Testis (tissue), 2 donors: ENCODE measurements around the gene CNFN.

ENCODE experiments used
- POLR2A ChIP-seq: fragments of 450-650 bp; IDR thresholded peaks from one replicate; pipeline ENCODE4 v1.6.1; 2017; ENCODE audit warnings: antibody characterized with exemption, mild to moderate bottlenecking, moderate library complexity
- TF ChIP-seq, protein P1 (sequence below), 3 experiments: fragments of 450-650 bp in 2 of 3; fragments of 200-600 bp in 1 of 3; sonication (generic) in 1 of 3; IDR thresholded peaks; one replicate each; pipeline ENCODE4 v1.5.1; 2016 to 2019; ENCODE audit warnings: antibody characterized with exemption in 3 of 3, mild to moderate bottlenecking in 2 of 3, moderate library complexity in 1 of 3

DNA sequence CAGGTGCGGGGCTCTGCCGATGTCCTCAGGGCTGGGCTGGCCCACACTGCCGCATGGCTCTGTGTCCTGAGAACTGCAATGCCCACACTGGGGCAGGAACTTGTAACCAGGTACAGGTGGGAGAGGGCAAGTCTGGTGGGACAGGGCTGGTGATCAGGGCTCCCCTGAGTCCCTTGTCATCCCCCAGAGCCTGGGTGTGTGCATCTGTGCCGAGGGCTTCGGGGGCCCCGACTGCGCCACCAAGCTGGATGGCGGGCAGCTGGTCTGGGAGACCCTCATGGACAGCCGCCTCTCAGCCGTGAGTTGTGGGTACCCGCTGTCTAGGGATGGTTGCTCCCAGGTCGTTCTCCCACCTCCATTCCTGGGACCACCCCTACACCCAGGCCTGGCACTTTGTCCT, 34.2 kb downstream of the CNFN start:
- TF ChIP-seq, protein P1, sequence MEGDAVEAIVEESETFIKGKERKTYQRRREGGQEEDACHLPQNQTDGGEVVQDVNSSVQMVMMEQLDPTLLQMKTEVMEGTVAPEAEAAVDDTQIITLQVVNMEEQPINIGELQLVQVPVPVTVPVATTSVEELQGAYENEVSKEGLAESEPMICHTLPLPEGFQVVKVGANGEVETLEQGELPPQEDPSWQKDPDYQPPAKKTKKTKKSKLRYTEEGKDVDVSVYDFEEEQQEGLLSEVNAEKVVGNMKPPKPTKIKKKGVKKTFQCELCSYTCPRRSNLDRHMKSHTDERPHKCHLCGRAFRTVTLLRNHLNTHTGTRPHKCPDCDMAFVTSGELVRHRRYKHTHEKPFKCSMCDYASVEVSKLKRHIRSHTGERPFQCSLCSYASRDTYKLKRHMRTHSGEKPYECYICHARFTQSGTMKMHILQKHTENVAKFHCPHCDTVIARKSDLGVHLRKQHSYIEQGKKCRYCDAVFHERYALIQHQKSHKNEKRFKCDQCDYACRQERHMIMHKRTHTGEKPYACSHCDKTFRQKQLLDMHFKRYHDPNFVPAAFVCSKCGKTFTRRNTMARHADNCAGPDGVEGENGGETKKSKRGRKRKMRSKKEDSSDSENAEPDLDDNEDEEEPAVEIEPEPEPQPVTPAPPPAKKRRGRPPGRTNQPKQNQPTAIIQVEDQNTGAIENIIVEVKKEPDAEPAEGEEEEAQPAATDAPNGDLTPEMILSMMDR (IDR thresholded peaks at IDR 0.05): no peak
- no peak for TF ChIP-seq POLR2A
